GM21526 (cell line): ENCODE measurements around the gene FYN.
A peak's percentile ranks its signal among the peaks of the same experiment; 100 is the strongest.

Experiments used
- ATAC-seq: cut with Tn5 transposase; IDR thresholded peaks from one replicate; pipeline ENCODE4 v1.9.1; 2021; ENCODE audit warnings: moderate library complexity; ENCODE audit not compliant: unreplicated experiment, low FRiP score

Gene FYN

DNA sequence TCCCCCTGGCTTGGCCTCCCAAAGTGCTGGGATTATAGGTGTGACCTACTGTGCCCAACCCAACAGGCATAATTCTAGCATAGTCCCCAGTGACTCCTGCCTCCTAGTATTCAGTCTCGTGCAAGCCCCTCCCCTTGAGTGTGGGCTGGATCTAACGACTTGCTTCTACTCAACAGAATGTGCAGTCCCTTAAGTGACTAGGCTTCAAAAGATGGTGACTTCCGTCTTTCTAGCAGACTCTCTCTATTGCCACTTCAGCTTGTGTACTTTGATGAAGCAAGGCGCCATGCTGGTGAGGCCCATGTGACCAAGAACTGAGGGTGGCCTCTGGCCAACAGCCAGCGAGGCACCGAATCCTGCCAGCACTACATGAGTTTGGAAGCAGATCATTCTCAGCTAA lies 157.9 kb downstream of the FYN start:
- no peak for ATAC-seq

GRCh38 chr6:111714416-111715270 lies 158.6 kb downstream of the FYN start:
- no peak for ATAC-seq

- ATAC-seq = no peak
Observed at GRCh38 chr6:111713811-111714210, 159.4 kb downstream of the FYN start.

- ATAC-seq = no peak
Observed at GRCh38 chr6:111713236-111713635, 160.0 kb downstream of the FYN start.

DNA sequence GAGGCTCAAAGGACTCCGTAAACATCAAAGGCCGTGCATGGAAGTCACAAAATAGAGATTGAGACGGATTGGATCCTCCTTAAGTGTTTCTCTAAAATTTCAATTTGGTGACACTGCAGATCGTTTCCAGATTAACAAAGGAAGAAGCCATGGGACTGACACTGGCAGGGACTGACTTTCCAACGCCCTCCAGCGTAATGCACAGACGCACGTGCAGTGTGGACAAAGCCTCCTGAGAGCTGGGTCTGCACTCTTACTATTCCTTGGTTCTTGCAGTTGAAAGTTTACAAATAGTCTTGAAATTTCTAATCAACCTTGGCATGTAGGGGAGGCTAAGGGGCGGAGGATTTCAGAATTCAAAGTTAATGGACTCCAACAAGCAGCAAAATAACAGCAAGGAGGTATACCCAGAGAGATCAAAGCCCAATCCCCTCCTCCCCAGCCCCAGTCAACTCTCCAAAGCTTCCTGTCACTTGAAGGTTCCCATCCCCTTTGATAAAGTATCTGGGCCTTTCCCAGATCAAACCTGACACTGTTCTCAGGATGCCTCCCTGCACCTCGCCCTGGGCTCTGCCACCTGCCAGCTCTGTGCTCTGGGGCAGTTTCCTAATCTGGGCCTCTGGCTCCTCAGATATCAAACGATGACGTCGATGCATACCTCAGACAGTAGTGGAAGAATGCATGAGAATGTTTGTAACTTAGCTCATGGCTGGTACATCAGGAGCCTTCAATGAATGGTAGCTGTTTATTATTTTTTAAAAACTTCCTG lies 161.1 kb downstream of the FYN start:
- no peak for ATAC-seq

DNA sequence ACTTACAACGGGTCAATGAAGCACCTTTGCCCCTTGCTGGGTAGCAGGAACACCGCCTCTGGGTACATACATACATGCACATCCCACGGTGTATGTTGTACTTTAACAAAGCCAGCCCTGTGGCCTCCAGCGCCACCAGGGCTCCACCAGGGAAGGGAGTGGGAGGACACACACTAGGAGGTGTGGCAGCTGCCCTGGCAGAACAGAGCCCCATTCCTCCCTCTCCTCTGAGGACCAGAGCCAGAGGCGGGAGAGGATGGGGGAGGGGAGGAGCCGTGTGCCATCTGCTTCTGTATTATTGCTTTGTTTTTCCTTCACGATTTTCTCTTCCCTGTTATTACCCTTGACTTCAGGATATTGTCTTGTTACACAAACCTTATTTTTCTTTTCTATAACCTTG lies 161.8 kb downstream of the FYN start:
- no peak for ATAC-seq

DNA sequence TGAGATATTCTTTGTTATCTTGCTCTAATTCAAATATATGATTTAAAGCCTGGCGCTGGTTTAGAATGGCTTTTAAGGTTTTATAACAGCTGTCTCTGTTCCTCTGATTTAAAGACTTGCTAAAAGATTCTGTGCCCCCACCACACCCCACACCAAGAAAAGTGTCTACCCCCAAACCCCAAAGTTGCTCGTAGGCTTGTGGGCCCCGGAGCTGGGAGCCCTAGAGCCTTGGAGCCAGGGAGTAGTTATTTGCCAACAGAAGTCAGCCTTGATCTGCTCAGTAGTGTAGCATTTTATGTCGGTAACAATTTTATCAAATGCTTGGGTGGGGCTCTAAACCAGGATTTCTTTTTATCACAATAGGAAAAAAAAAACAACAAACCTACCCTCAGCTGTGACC lies 162.3 kb downstream of the FYN start:
- no peak for ATAC-seq

GRCh38 chr6:111710439-111710838 lies 162.8 kb downstream of the FYN start:
- no peak for ATAC-seq

DNA sequence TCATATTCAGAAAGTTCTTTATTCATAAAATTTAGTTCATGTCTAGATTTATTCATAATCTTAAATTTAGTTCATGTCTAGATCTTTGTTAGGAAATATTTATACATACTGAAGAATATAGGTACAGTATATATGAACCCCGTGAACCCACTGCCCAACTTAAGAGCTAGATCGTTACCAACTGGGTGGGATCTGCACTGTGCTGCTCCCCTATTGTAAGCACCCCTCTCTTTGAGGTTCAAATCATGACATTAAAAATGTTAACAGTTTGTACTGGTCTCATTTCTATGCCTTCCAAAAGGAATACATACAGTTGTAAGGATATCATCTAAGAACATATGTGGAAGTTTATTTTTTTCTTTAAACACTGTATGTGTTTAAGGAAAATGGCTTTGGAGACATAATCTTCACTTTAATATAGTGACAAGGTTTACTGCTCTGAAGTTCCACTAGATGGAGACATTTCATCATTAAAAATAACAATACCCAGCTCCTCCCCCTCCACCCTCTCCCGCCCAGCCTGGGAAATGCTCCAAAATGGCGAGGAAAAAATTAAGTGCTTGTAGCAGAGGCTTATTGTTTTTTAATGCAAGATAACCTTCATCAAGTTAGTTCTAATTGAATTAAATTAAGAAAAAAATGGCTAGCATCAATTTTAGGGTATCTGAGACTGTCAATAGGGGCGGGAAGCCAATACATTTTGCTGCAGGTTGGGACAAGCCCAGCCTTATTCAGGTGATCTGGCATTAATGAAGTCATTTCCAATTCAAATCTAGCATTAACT lies 163.4 kb downstream of the FYN start:
- ATAC-seq = peak; percentile 68

- no peak for ATAC-seq
Observed at GRCh38 chr6:111709201-111709600, 164.1 kb downstream of the FYN start.

DNA sequence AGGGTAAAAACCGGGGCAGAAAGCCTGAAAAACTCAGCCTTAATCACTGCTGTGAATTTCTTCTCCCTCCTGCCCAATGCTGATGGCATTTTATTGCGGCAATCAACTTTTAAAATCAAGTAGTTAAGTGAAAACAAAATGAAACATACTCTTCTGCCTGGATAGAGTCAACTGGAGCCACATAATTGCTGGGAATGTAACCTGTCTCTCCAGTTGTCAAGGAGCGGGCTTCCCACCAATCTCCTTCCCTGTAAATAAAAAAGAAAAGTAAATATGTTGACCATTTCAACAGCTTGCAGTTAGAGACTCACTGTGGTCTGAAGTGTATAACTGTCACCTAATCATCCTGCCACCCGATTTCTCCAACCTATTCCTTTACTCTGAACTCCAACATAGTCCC lies 165.5 kb downstream of the FYN start:
- no peak for ATAC-seq

- ATAC-seq = no peak
Observed at GRCh38 chr6:111706841-111707391, 166.3 kb downstream of the FYN start.

DNA sequence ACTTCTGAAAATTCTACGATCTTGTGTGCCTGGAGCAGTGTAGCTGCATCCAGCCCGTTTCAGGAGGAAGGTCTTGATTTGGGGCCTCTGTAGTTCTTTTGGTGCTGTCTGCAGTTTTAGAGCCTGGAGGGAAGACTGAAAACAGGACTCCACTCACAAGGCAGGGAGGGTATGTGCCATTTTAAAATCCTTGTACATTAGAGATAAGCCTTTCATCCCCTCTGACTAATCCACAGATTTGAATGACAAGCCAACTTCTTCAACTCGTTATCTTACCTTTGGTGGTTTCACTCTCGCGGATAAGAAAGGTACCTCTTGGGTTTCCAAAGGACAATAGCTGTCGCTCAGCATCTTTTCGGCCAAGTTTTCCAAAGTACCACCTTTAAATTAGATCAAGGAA lies 169.5 kb downstream of the FYN start:
- ATAC-seq = no peak

GRCh38 chr6:111702268-111702667 lies 171.0 kb downstream of the FYN start:
- no peak for ATAC-seq

GRCh38 chr6:111701146-111701545 lies 172.1 kb downstream of the FYN start:
- no peak for ATAC-seq

DNA sequence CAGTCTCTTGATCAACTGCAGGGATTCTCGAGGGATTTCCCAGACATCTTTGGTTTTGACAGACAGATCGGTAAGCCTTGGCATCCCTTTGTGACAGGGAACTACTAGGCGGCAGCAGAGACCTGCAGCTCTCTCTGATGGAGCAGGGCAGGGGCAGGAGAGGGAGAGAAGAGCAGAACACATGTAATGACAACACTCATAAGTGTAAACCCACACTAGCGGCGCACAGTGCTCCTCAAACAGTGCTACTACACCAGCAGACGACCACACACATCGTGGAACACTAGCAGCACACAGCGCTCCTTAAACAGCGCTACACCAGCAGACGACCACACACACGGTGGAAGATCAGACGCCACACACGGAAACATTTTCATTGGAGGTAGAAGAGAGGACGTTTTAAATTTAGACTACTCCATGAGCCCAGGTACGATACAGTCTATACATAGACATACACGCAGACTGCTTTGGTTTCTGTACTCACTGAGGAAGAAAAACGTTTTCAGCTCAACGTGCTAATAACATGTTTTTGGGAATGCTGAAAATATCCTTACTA lies 173.0 kb downstream of the FYN start:
- ATAC-seq = no peak

DNA sequence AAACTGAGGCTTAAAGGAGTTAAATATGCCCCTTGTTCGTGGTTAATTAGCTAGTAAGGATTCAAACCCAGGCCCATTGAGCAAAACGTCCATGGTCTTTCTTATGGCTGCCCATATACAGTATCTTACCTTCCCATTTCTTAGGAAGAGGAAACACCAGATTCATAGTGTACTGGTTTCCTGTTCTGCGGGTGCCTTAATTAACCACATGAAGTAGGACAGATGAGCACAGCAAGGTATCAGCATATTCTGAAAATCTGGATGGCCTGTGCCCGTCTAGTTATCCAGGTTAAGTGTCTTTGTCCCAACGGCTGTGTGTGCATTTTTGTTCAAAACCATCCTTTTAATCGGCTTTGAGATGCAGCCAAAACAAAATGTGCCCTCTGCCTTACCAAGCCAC lies 174.1 kb downstream of the FYN start:
- no peak for ATAC-seq

- no peak for ATAC-seq
Observed at GRCh38 chr6:111696814-111697213, 176.4 kb downstream of the FYN start.

DNA sequence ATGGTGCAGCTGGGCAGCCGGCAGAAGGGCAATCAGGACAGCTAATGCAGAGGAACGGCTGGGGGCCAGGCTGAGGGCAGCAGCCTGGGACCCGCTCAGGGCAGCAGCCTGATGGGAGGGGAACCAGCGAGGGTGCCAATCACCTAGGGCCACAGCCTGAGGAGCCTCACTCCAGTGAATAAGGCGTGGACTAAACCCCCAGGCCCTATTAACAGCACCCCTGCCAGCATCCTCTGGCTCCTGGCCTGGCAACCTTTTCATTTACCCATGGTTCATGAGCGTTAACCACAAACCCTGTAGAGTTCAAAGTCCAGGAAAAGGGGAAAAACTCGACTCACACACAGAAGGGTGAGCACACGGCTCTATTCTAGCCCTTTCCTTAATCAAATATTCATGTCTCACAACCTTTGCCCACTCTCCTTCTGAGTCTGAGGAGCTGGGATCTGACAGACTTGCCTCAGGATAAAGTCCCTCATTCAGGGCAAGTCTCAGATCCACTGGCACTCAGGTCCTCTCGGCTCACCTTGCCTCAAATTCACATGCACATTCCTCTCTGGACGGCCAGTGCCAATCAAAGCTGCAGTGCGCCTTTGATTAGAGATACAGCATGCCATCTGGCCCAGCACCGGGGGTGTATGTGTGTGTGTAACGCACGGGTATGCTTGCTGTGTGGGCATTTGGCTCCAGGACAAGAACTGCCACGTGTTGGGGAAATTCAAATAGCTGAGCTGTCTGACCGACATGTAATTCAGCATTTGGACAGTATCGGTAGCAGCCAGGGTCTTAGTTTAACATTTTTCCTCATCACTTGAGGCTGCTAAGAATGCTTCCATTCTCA lies 180.7 kb downstream of the FYN start:
- no peak for ATAC-seq
